Gastrocnemius medialis (tissue), 4 donors: ENCODE data around the gene SETD3. TPM values are rescaled to one million over a fixed set of nuclear protein-coding genes. Genes with fewer than 3 reads are reported as not detected.

Experiments used
- ATAC-seq, 2 donors: fragments of 150-250 bp; one replicate each; pipeline ENCODE4 v1.9.1; 2016
- DNase-seq, 2 donors: peaks; one replicate each; pipeline ENCODE4 v3.0.0-alpha.2; 2019
- H3K27ac ChIP-seq, 4 donors: fragments of 200-600 bp; sonication (generic); 1 replicate in 1 of 4; 2 replicates in 3 of 4; pipeline ENCODE4 v1.5.1; 2016 to 2018; ENCODE audit warnings: mild to moderate bottlenecking in 2 of 4, moderate library complexity in 1 of 4
- H3K27me3 ChIP-seq, 3 donors: fragments of 200-600 bp; sonication (generic) in 2 of 3; 1 replicate in 1 of 3; 2 replicates in 2 of 3; pipeline versions ENCODE4 v1.5.1 to v1.6.0; 2016 to 2019; ENCODE audit warnings: mild to moderate bottlenecking in 1 of 3, moderate library complexity in 1 of 3
- H3K36me3 ChIP-seq, 2 donors: fragments of 200-600 bp; sonication (generic) in 1 of 2; one replicate each; pipeline ENCODE4 v1.5.1; 2017 to 2018
- H3K4me1 ChIP-seq, 2 donors: fragments of 200-600 bp; sonication (generic) in 1 of 2; one replicate each; pipeline ENCODE4 v1.5.1; 2016 to 2017; ENCODE audit warnings: mild to moderate bottlenecking in 2 of 2
- H3K4me3 ChIP-seq, 4 donors: fragments of 200-600 bp; sonication (generic) in 3 of 4; 1 replicate in 1 of 4; 2 replicates in 3 of 4; pipeline ENCODE4 v1.5.1; 2016 to 2019; ENCODE audit warnings: mild to moderate bottlenecking in 2 of 4
- H3K9me3 ChIP-seq, 3 donors: fragments of 200-600 bp; sonication (generic) in 2 of 3; 1 replicate in 1 of 3; 2 replicates in 2 of 3; pipeline ENCODE4 v1.5.1; 2016 to 2019
- CTCF ChIP-seq, 5 experiments: fragments of 450-650 bp in 3 of 5; fragments of 200-600 bp in 2 of 5; sonication (generic) in 2 of 5; IDR thresholded peaks in 4 of 5; conservative IDR thresholded peaks in 1 of 5; 1 replicate in 4 of 5; 2 replicates in 1 of 5; pipeline ENCODE4 v1.5.1; 2016 to 2019; ENCODE audit warnings: antibody characterized with exemption in 5 of 5, mild to moderate bottlenecking in 3 of 5, moderate library complexity in 3 of 5
- POLR2A ChIP-seq, 2 donors: fragments of 450-650 bp; IDR thresholded peaks; one replicate each; pipeline ENCODE4 v1.6.1; 2017; ENCODE audit warnings: antibody characterized with exemption in 2 of 2, mild to moderate bottlenecking in 2 of 2, moderate library complexity in 2 of 2
- in situ Hi-C, 4 donors: fragments of 200-750 bp; cut with MboI; loops; one replicate each; pipeline versions ENCODE4 v1.15.0 to v1.8.0; 2017; ENCODE audit warnings: low sequenced_read_pairs in 4 of 4
- intact Hi-C: fragments of 100-400 bp; cut with DNase I; formaldehyde crosslinking; loops from one replicate; pipeline ENCODE4 v1.15.1; 2023; ENCODE audit warnings: low total_unique reads
- total RNA-seq, 4 donors: library from RNA; depleted of rRNA; stranded (reverse); fragments of >200 nt; gene quantifications; one replicate each; pipeline versions ENCODE4 v1.1.0 to v1.2.3, GENCODE V29; 2016

Gene SETD3
- total RNA-seq, 4 donors from 2014 or later, result 116 to 170 (median 117) TPM

DNA sequence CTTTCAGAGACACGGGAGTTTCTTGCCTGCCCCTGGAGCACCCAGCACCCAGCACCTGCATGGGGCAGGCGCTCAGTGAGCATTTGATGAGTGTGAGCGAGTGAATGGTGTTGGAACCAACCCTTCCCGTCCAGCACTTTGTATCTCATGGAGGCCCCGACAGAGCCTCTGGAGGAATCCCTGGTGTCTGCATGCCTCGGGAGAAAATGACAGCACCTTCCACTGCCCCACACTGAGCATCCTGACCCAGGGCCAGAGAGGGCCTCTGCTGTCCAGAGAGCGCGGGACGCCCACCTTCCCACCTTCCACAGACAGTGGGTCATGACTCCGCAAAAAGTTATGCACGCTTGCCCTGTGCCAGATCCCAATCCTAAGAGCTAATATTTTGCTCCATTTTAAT, 105.7 kb downstream of the SETD3 start:
- Histone ChIP-seq H3K9me3 (no peaks in the 10 kb centered on the region), H3K36me3 (no peaks in the 10 kb centered on the region), H3K27me3 (no peaks in the 10 kb centered on the region), H3K4me3 (no peak overlapping the region), H3K4me1 (no peaks in the 10 kb centered on the region), H3K27ac (no peak overlapping the region)
- intact Hi-C loops (no loop called here), in situ Hi-C loops (no loop called here)
- ATAC-seq (no peak), DNase-seq (no peak)
- TF ChIP-seq POLR2A (IDR thresholded peaks at IDR 0.05), result no peak
- no peak for TF ChIP-seq CTCF (IDR thresholded peaks at IDR 0.05 in 4 of 5, conservative IDR thresholded peaks at IDR 0.05 in 1 of 5)

DNA sequence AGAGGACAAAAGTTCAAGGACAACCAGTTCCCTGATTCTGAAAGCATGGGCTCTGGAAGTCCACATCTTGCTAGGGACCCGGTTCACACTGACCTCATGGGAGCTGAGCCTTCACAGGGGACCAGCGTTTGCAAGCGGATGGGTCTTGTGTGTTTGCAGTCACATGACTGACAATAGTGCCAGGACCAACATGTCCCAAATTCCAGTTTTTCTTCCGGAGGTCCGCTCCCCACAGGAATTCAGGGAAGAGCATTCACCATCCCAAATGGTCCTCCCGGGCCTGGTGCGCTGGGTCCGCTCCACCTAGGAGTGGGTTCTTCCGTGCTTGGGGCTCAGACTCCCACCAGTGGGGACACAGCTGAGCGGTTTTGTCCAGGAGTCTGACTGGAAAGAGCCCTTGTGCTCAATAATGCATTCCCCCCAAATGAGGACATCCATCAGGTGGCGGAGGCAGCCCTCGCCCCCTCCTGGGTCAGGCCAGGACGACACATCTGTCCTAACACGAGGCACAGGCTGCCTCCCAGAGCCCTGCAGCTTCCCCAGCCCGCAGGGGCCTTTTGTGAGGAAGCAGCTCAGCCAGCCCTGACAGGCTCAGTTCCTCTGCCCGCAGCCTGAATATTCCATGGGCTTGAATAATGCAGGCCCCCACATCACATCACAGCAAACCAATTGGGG, 116.9 kb downstream of the SETD3 start:
- ATAC-seq, result no peak

DNA sequence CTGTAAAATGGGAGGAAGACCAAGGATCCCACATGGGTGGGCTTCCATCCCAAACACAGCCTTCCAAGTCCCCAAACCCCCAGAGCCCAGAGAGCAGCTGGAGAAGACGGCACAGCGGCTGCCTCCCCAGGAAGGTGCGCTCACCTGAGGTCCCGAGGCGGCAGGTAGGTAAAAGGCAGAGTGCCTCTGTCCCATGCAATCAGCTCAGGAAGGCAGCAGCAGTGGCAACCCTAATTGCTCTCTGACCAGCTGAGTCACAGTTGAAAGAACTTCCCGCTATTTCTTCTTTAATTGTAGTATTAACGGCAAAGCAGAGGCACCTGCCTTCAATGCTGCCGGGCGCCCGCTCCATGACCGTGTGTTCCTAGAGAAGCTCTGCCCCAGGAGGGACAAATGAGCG, 117.6 kb downstream of the SETD3 start:
- intact Hi-C loops (no loop called here), in situ Hi-C loops (no loop called here)
- H3K27me3 ChIP-seq, result no peaks in the 10 kb centered on the region
- no peaks in the 10 kb centered on the region for H3K36me3 ChIP-seq
- H3K9me3 ChIP-seq, result no peaks in the 10 kb centered on the region
- H3K4me3 ChIP-seq, result no peak overlapping the region
- TF ChIP-seq CTCF (IDR thresholded peaks at IDR 0.05 in 4 of 5, conservative IDR thresholded peaks at IDR 0.05 in 1 of 5) (no peak), POLR2A (IDR thresholded peaks at IDR 0.05) (no peak)
- DNase-seq, result no peak
- ATAC-seq, result no peak
- no peak overlapping the region for H3K27ac ChIP-seq
- no peaks in the 10 kb centered on the region for H3K4me1 ChIP-seq

More for the DNA sequence above, 116.9 kb downstream of the SETD3 start:
- H3K27me3 ChIP-seq, result no peaks in the 10 kb centered on the region
- no peak for TF ChIP-seq CTCF (IDR thresholded peaks at IDR 0.05 in 4 of 5, conservative IDR thresholded peaks at IDR 0.05 in 1 of 5)
- no peak for TF ChIP-seq POLR2A (IDR thresholded peaks at IDR 0.05)
- no peak for DNase-seq
- H3K9me3 ChIP-seq, result no peaks in the 10 kb centered on the region
- in situ Hi-C loops (no loop called here), intact Hi-C loops (no loop called here)
- H3K36me3 ChIP-seq, result no peaks in the 10 kb centered on the region
- no peaks in the 10 kb centered on the region for H3K4me1 ChIP-seq
- no peak overlapping the region for H3K27ac ChIP-seq
- H3K4me3 ChIP-seq, result no peak overlapping the region

DNA sequence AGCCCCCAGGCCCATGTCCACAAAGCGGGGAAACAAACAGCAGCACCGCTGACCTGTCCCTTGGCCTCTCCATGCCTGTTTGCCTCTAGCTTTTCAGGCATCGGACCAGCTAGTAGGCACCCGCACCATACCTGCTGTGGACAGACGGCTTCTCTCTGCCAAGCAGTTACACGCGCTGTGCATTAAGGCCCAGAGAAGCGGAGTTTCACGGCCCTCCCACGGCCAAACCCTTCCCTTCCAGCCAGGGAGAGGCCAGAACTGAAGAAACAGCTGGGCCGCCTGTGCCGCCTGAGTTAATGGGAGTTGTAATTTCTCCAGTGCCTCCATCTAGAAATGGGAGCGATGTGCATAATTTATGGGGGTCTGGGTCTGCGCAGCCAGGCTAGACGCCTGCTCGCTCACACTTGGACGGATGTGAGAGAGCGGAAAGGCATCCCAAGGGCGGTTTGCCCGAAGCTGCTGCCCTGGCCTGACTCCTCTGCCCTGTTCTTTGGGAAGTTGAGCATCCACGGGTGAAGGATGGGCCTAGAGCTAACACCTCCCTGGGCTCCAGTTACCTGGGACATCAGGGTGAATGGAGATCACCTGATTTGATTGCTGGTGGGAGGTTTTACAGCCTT, 119.0 kb downstream of the SETD3 start:
- TF ChIP-seq CTCF (IDR thresholded peaks at IDR 0.05 in 4 of 5, conservative IDR thresholded peaks at IDR 0.05 in 1 of 5), result no peak
- TF ChIP-seq POLR2A (IDR thresholded peaks at IDR 0.05), result no peak
- in situ Hi-C loops (no loop called here), intact Hi-C loops (no loop called here)
- H3K4me3 ChIP-seq, result no peak overlapping the region
- H3K27me3 ChIP-seq, result no peaks in the 10 kb centered on the region
- DNase-seq (no peak), ATAC-seq (no peak)
- no peaks in the 10 kb centered on the region for H3K4me1 ChIP-seq
- H3K27ac ChIP-seq, result no peak overlapping the region
- H3K9me3 ChIP-seq, result no peaks in the 10 kb centered on the region
- no peaks in the 10 kb centered on the region for H3K36me3 ChIP-seq
